ENCODE measurements around the gene ARL14EP.

- TF ChIP-seq CTCF (IDR thresholded peaks at IDR 0.05; ENCODE audit: insufficient read depth, low read length, poor library complexity, severe bottlenecking) (no peak), EZH2phosphoT487 (conservative IDR thresholded peaks at IDR 0.05; ENCODE audit: low read length) (no peak)
Measured at GRCh38 chr11:30377347-30377746, 54.4 kb downstream of the ARL14EP start.

Data from SU-DHL-6 (cell line).